OCI-LY7 (cell line): ENCODE measurements around the gene SP100. TPM values are rescaled to one million over a fixed set of nuclear protein-coding genes. Genes with fewer than 3 reads are reported as not detected.

Experiments used
- BruUV-seq: library from RNA; stranded (reverse); fragments of 400-500 nt; replicated peaks from 2 replicates; lab custom pipeline; 2021; lab: Mats Ljungman, UMichigan
- CTCF ChIA-PET: fragments of 300-600 bp; sonication (Branson Sonifier 250); formaldehyde crosslinking; loops from one replicate; lab custom pipeline; 2022; ENCODE audit warnings: antibody characterized with exemption; ENCODE audit not compliant: unreplicated experiment; lab: Charles Lee
- POLR2A ChIA-PET: fragments of 300-600 bp; sonication (Branson Sonifier 250); formaldehyde crosslinking; loops from one replicate; lab custom pipeline; 2022; ENCODE audit warnings: antibody characterized with exemption; lab: Charles Lee
- DNase-seq: peaks from one replicate; pipeline ENCODE4 v3.0.0-alpha.2; 2015; ENCODE audit warnings: low spot score
- H2AFZ ChIP-seq: fragments of 200-600 bp; sonication (generic), shearing (Covaris generic); 2 replicates; pipeline ENCODE4 v1.6.1; 2014; ENCODE audit warnings: mild to moderate bottlenecking, antibody characterized with exemption, low read length, moderate library complexity
- H3K27ac ChIP-seq: fragments of 200-600 bp; sonication (generic); 2 replicates; pipeline ENCODE4 v1.5.1; 2014; ENCODE audit warnings: mixed run types, low read depth, mild to moderate bottlenecking, moderate library complexity, low read length, inconsistent platforms; ENCODE audit not compliant: poor library complexity, severe bottlenecking
- H3K36me3 ChIP-seq: fragments of 200-600 bp; sonication (generic); 2 replicates; pipeline ENCODE4 v1.6.1; 2014; ENCODE audit warnings: mild to moderate bottlenecking, antibody characterized with exemption, low read length, moderate library complexity, mixed read lengths; ENCODE audit not compliant: insufficient read depth
- H3K4me1 ChIP-seq: fragments of 200-600 bp; sonication (generic); 2 replicates; pipeline ENCODE4 v1.5.1; 2014; ENCODE audit warnings: mild to moderate bottlenecking, low read length; ENCODE audit not compliant: insufficient read depth, poor library complexity, severe bottlenecking
- H3K4me2 ChIP-seq: fragments of 200-600 bp; sonication (generic); 2 replicates; pipeline ENCODE4 v1.6.1; 2014; ENCODE audit warnings: mild to moderate bottlenecking, low read length
- H3K4me3 ChIP-seq: fragments of 200-600 bp; sonication (generic); 2 replicates; pipeline ENCODE4 v1.5.1; 2014; ENCODE audit warnings: mild to moderate bottlenecking, low read depth, low read length; ENCODE audit not compliant: poor library complexity, severe bottlenecking
- H3K79me2 ChIP-seq: fragments of 200-600 bp; sonication (generic); 2 replicates; pipeline ENCODE4 v1.6.1; 2016; ENCODE audit warnings: low read depth, mild to moderate bottlenecking, low read length, moderate library complexity, mixed read lengths; ENCODE audit not compliant: insufficient read depth
- H3K9me2 ChIP-seq: fragments of 200-600 bp; sonication (generic); 2 replicates; pipeline ENCODE4 v1.6.1; 2016; ENCODE audit warnings: mild to moderate bottlenecking, low read length, mixed read lengths; ENCODE audit not compliant: insufficient read depth
- H3K9me3 ChIP-seq: fragments of 200-600 bp; sonication (generic); 2 replicates; pipeline ENCODE4 v1.6.1; 2014; ENCODE audit warnings: mild to moderate bottlenecking, mixed run types, low read length, mixed read lengths
- H4K20me1 ChIP-seq: fragments of 200-600 bp; sonication (generic); 2 replicates; pipeline ENCODE4 v1.6.1; 2014; ENCODE audit warnings: mild to moderate bottlenecking, antibody characterized with exemption, low read length, moderate library complexity, mixed read lengths; ENCODE audit not compliant: insufficient read depth
- CTCF ChIP-seq: fragments of 200-600 bp; sonication (generic); conservative IDR thresholded peaks from 2 replicates; pipeline ENCODE4 v1.5.1; 2014; ENCODE audit warnings: mild to moderate bottlenecking, antibody characterized with exemption, low read length, moderate library complexity, mixed read lengths
- EZH2phosphoT487 ChIP-seq: fragments of 200-600 bp; sonication (generic); IDR thresholded peaks from 2 replicates; pipeline ENCODE4 v1.6.1; 2018; ENCODE audit warnings: low read depth, borderline replicate concordance, mild to moderate bottlenecking, mixed run types, antibody characterized with exemption, low read length, moderate library complexity, mixed read lengths
- intact Hi-C: fragments of 100-400 bp; cut with micrococcal nuclease; formaldehyde crosslinking; loops from one replicate; pipeline ENCODE4 v1.10.0; 2022; ENCODE audit not compliant: unreplicated experiment
- total RNA-seq, 2 experiments: library from RNA; depleted of rRNA in 1 of 2; stranded (reverse); fragments of >200 nt in 1 of 2; shearing (Covaris generic) in 1 of 2; gene quantifications; 2 replicates each; pipeline ENCODE4 v1.2.3, GENCODE V29; 2014 to 2022

SP100 gene
- total RNA-seq, 2 experiments from 2014 or later: 44.6 to 54.5 TPM

- ChIA-PET CTCF (no interaction called here), POLR2A (interaction anchor here (0.8 to 1.1 kb wide), 2 partner anchors 9 to 68 kb away, joined by 3 read pairs; no protein-coding TSS in a partner anchor)
- H3K27ac ChIP-seq: no peak overlapping the region
- H3K4me3 ChIP-seq: no peak overlapping the region
- no TSS peak for BruUV-seq
- H2AFZ ChIP-seq: no peak overlapping the region
- DNase-seq: no peak
- TF ChIP-seq CTCF (no peak), EZH2phosphoT487 (no peak)
- intact Hi-C loops: no loop called here
- H3K79me2 ChIP-seq: no peaks in the 10 kb centered on the region
- H3K4me1 ChIP-seq: no peaks in the 10 kb centered on the region
- H3K4me2 ChIP-seq: no peak overlapping the region
- no peaks in the 10 kb centered on the region for H3K9me2 ChIP-seq
- no peaks in the 10 kb centered on the region; the same call in 1 of the 2 replicates for H3K36me3 ChIP-seq
- no peaks in the 10 kb centered on the region for H4K20me1 ChIP-seq
- no peaks in the 10 kb centered on the region for H3K9me3 ChIP-seq
These were observed 12.3 kb upstream of the SP100 start for GRCh38 chr2:230403746-230404145.

GRCh38 chr2:230405824-230406223, 10.2 kb upstream of the SP100 start:
- intact Hi-C loops: no loop called here

More at GRCh38 chr2:230405824-230406223, 10.2 kb upstream of the SP100 start:
- ChIA-PET POLR2A (no interaction called here), CTCF (no interaction called here)
- no TSS peak for BruUV-seq
- no peaks in the 10 kb centered on the region for H3K4me1 ChIP-seq
- no peak overlapping the region for H2AFZ ChIP-seq
- H3K4me3 ChIP-seq: no peak overlapping the region
- H3K9me3 ChIP-seq: no peaks in the 10 kb centered on the region
- no peaks in the 10 kb centered on the region for H4K20me1 ChIP-seq
- TF ChIP-seq EZH2phosphoT487 (no peak), CTCF (no peak)
- no peaks in the 10 kb centered on the region; the same call in 1 of the 2 replicates for H3K36me3 ChIP-seq
- H3K9me2 ChIP-seq: no peaks in the 10 kb centered on the region
- no peak overlapping the region for H3K4me2 ChIP-seq
- H3K79me2 ChIP-seq: no peaks in the 10 kb centered on the region
- no peak overlapping the region for H3K27ac ChIP-seq
- no peak for DNase-seq
